ENCODE data around the gene FOXE3. TPM values are rescaled to one million over a fixed set of nuclear protein-coding genes. Genes with fewer than 3 reads are reported as not detected.

The FOXE3 gene
- total and polyA plus RNA-seq, 2 of the 8 experiments (the other 6 are each of a cell fraction or from before 2014, with no cell fraction given), result 0.18 TPM; not detected in 1

- TF ChIP-seq CHD7 (IDR thresholded peaks at IDR 0.05; ENCODE audit: insufficient replicate concordance, low read length) (no peak), RAD21 (IDR thresholded peaks at IDR 0.05 in 1 of 2, conservative IDR thresholded peaks at IDR 0.05 in 1 of 2; ENCODE audit: low read depth in 2 of 2, low read length in 2 of 2) (no peak), SUZ12 (IDR thresholded peaks at IDR 0.05; ENCODE audit: low read length) (no peak), BACH1 (IDR thresholded peaks at IDR 0.05; ENCODE audit: low read length) (no peak), CTCF (IDR thresholded peaks at IDR 0.05; ENCODE audit: control extremely low read depth in 1 of 3, insufficient read depth in 1 of 3, low read depth in 1 of 3, low read length in 3 of 3) (no peak), POLR2A (IDR thresholded peaks at IDR 0.05; ENCODE audit: control extremely low read depth in 1 of 2, low read depth in 2 of 2, low read length in 2 of 2) (no peak), E2F6 (IDR thresholded peaks at IDR 0.05) (no peak), MAX (IDR thresholded peaks at IDR 0.05) (no peak)
Observed at GRCh38 chr1:47423872-47424271, 7.8 kb downstream of the FOXE3 start (continued).

Data from H1 (cell line).